Coronary artery (tissue), 2 donors: ENCODE data around the gene PPM1F.
A peak's percentile ranks its signal among the peaks of the same experiment; 100 is the strongest.

Source experiments
- DNase-seq: peaks from one replicate; pipeline ENCODE4 v3.0.0-alpha.2; 2017; ENCODE audit warnings: low spot score
- H3K27ac ChIP-seq, 2 donors: fragments of 200-600 bp; sonication (generic); one replicate each; pipeline ENCODE4 v1.5.1; 2016 to 2019
- H3K4me3 ChIP-seq: fragments of 200-600 bp; sonication (generic); 2 replicates; pipeline ENCODE4 v1.5.1; 2016; ENCODE audit warnings: mild to moderate bottlenecking, moderate library complexity
- TF ChIP-seq, protein P1 (sequence below): fragments of 200-600 bp; sonication (generic); IDR thresholded peaks from one replicate; pipeline ENCODE4 v1.5.1; 2019; ENCODE audit warnings: antibody characterized with exemption

Gene PPM1F

DNA sequence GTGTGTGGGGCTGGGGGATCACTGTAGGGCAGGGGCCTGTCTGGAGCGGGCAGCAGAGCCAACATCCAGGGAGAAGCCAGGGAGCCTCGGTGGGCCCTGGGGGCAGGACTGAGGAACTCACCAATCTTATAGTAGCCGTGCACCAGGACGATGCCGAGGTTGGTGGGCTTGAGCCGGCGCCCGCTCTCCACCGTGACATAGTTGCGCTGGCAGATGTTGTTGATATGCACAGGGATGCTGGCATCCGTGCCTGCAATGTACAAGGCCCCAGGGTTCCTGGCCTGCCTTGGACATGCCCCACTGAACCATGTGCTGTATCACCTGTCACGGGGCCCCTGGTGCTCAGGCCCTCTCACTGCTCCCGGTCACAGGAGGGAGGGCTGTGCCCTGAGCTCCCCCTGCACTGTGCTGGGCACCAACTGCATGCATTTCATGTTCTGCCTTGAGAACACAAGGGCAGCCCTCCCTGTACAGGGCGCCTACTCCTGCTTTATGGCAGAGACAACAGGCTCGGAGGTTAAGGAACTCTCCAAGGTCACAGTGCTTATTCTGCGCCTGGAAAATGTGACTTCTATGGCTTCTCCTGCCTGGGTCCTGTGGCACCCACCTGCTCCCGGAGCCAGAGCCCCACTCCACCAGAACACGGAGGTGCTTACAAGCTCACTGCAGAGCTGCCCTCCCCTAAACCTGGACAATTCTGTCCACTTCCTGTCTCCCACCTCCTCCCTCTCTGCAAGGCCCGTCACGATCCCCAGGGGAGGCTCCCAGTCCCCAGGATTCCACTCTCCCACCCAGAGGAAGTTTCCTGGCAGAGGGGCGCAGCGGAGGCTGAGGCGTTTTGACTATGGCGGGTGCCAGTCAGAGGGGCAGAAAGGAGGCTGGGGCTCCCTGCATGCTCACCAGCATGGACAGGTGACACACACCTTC, 7.8 kb upstream of the PPM1F start:
- H3K4me3 ChIP-seq, result no peak overlapping the region
- DNase-seq, result no peak
- no peak overlapping the region for H3K27ac ChIP-seq
- TF ChIP-seq, protein P1, sequence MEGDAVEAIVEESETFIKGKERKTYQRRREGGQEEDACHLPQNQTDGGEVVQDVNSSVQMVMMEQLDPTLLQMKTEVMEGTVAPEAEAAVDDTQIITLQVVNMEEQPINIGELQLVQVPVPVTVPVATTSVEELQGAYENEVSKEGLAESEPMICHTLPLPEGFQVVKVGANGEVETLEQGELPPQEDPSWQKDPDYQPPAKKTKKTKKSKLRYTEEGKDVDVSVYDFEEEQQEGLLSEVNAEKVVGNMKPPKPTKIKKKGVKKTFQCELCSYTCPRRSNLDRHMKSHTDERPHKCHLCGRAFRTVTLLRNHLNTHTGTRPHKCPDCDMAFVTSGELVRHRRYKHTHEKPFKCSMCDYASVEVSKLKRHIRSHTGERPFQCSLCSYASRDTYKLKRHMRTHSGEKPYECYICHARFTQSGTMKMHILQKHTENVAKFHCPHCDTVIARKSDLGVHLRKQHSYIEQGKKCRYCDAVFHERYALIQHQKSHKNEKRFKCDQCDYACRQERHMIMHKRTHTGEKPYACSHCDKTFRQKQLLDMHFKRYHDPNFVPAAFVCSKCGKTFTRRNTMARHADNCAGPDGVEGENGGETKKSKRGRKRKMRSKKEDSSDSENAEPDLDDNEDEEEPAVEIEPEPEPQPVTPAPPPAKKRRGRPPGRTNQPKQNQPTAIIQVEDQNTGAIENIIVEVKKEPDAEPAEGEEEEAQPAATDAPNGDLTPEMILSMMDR, result no peak

DNA sequence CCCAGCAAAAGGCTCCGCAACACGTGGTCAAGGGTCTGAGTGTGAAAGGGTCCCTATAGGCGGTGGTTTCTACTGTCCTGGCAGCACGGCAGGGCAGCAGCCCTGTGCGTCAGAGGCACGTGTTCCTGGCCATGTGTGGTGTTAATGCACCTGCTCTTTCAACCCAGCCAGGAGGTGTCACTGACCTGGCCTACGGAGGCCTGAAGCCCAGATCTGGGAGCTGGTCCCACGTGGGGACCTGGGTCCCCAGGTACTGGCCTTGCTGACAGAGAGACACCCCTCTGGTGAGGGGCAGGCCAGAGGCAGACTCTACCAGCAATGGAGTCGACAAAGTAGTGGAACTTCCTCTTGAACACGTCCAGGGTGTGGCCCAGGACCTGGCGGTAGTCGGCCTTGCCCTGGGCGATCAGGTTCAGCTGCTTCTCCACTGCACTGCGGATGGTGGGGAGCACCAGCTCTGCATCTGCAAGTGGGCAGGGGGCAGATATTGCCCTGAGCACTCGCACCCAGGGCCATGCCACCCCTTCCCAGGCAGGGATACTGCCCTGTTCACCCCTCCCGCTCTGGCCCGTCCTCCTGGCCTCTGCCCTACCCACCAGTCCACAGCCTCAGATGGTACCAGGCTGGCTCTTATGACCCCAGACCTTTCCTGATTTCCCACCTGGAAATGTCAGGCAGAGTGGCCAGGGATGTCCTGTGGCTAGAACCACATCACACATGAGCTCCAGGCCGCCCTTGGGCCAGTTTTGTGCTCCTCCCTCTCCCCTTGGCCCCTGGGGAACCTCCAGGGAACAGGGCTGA, 6.8 kb upstream of the PPM1F start:
- no peak overlapping the region for H3K4me3 ChIP-seq
- TF ChIP-seq, protein P1, result no peak
- no peak overlapping the region for H3K27ac ChIP-seq
- no peak for DNase-seq

DNA sequence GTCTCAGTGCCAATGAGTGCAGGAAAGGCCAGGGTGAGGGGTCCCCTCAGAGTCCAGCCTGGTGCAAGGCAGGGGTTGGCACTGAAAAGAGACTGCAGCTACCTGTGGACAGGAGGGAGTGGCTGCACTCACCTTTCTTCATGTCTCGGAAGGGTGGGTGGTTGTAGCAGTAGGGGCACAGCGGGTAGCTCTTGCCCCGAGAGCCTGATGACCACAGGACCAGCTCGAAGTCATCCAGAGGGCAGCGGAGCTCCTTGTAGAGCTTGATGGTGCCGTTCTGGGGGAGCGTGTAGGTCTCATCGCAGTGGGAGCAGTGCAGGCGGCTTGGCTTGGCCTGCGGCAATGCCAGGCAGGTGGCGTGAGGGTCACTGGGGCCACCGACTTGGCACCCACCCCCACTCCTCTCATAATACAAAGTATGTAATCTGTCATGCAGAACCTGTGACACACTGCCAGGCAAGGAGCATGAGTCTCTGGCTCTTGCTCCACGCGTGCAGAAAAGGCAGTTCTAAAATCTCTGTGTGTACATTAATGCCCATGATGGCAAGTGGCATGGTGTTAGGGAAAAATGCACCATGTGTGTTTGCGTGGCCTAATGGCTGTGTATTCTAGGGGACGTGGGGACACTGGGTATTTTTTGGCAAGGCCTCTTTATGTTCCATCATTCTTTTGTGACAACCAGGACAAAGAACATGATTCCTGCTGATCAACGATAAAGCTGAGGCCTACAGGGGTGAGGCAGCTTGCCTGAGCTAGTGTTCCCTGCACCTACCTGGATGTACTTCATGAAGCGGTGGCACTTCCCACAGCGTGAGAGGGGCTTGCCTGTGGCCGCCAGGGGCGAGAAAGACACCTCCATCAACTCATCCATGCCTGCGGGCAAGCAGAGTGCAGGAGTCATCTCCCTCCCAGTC, 6.0 kb upstream of the PPM1F start:
- Histone ChIP-seq H3K4me3 (no peak overlapping the region), H3K27ac (no peak overlapping the region)
- DNase-seq, result no peak
- TF ChIP-seq, protein P1, result no peak

DNA sequence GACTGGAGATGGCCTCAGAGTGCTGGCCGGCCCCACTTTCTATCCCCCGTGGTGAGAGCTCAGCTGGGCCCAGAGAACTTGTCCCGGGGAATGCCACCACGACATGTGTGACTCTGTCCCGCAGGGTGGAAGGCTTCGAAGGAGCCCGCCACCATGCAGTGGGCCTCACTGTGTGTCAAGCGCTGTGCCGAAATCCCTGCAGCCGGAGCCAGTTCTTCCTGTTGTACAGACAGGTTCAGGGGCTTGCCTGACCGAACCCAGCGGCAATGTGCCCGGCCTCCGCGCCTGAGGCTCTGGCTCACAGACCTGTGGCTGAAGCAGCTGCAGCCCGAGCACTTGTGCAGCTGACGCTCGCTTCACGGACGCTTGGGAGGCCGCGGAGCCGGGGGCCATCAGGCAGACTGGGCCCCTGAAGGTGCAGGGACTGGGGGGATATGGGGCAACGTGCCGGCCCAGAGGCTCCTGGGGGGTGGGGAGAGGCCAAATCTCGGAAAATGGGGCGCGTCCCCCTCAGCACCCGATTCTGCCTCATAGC, 650 bp downstream of the PPM1F start:
- DNase-seq, result no peak
- TF ChIP-seq, protein P1, result no peak
- peak overlapping the region in 1 of 2 donors; percentile 78 for H3K27ac ChIP-seq
- H3K4me3 ChIP-seq, result peak overlapping the region; percentile 86

DNA sequence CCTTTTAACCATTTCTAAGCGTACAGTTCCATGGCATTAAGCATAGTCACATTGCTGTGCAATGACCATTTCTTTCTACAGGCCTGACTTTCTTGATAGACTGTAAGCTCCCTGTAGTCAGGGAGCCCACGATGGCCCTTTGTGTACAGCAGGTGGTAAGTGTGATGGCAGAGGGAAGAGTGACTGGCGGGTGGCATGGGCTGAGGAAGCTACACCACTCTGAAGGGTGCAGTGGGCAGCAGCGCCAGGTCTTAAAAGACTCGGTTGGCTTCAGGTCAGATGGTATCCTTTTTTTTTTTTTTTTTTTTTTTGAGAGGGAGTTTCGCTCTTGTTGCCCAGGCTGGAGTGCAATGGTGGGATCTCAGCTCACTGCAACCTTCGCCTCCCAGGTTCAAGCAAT, 1.6 kb downstream of the PPM1F start:
- no peak overlapping the region for H3K27ac ChIP-seq
- TF ChIP-seq, protein P1, result no peak
- H3K4me3 ChIP-seq, result peak overlapping the region; percentile 86
- DNase-seq, result no peak

DNA sequence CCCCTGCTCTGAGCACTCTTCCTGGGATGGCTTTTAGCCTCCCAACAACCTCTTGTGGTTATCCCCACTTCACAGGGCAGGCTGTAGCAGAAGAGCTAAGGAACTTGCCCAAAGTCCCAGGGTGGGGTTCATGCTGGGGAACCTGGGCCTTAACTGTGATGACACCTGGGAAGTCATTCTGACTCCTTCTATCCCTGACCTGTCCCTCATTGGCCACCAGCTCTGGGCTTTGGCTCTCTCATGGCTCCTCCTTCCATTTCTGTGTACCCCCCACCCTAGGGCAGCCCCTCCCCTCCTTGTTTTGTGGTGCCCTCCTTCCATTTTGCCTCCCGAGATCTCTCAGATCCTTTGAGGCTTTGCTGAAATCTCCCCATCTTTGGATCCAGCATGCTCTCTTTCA, 2.7 kb downstream of the PPM1F start:
- Histone ChIP-seq H3K27ac (peak overlapping the region in 1 of 2 donors; percentile 65), H3K4me3 (no peak overlapping the region)
- no peak for DNase-seq
- TF ChIP-seq, protein P1, result no peak
